ENCODE data around the gene ARMH3.

The ARMH3 gene

DNA sequence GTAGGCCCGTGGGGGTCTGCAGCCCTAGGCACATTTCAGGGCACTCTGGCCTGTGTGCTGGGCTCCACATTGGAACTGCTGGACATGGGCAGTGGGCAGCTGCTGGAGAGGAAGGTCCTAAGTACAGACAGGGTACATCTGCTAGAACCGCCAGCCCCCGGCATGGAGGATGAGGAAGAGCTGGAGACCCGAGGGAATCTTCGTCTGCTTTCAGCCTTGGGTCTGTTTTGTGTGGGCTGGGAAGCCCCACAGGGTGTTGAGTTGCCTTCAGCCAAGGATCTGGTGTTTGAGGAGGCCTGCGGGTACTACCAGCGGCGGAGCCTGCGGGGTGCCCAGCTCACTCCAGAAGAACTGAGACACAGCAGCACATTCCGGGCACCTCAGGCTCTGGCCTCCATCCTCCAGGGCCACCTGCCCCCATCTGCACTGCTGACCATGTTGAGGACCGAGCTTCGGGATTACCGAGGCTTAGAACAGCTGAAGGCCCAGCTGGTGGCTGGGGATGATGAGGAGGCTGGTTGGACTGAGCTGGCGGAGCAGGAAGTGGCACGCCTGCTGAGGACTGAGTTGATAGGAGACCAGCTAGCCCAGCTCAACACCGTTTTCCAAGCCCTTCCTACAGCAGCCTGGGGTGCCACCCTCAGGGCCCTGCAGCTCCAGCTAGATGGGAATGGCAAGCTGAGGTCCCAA, 10.6 kb upstream of the ARMH3 start:
- H2AFZ ChIP-seq (ENCODE audit: low read length), result 0 out of 2 replicates have a peak overlapping the region, but pooled peaks have one; percentile 80
- no peaks in the 10 kb centered on the region for H3K27me3 ChIP-seq (replicated peaks; ENCODE audit: insufficient read depth, low read length)
- H3K4me2 ChIP-seq (ENCODE audit: low read depth, low read length), result peak overlapping the region; percentile 99; the same call in 1 of the 2 replicates
- H3K36me3 ChIP-seq (replicated peaks; ENCODE audit: insufficient read depth, low read length), result no peaks in the 10 kb centered on the region
- H3K4me3 ChIP-seq (ENCODE audit: low read length), result peak overlapping the region; percentile 82
- peaks cover 9% of the 10 kb centered on the region; the same call in 1 of the 2 replicates for H3K4me1 ChIP-seq (ENCODE audit: low read length)
- H3F3A ChIP-seq (ENCODE audit: insufficient read depth, low read length), result 0 out of 2 replicates have a peak, but pooled peaks cover 8% of the 10 kb centered on the region
- H4K20me1 ChIP-seq (ENCODE audit: insufficient read depth, low read length), result no peaks in the 10 kb centered on the region
- H3K79me2 ChIP-seq (ENCODE audit: low read length), result peaks cover 28% of the 10 kb centered on the region
- H3K9ac ChIP-seq (ENCODE audit: low read length), result peak overlapping the region; percentile 86; the same call in 1 of the 2 replicates
- H3K9me2 ChIP-seq (replicated peaks; ENCODE audit: insufficient read depth, low read length), result no peaks in the 10 kb centered on the region
- no peak overlapping the region for H3K27ac ChIP-seq (ENCODE audit: low read length)
- DNase-seq, result no peak
- no peaks in the 10 kb centered on the region for H3K9me3 ChIP-seq (replicated peaks; ENCODE audit: insufficient read depth, low read length)
- TF ChIP-seq EZH2phosphoT487 (IDR thresholded peaks at IDR 0.05; ENCODE audit: low read length), result no peak
- no peak for TF ChIP-seq CTCF (IDR thresholded peaks at IDR 0.05; ENCODE audit: low read length)
- no peak for TF ChIP-seq EZH2 (optimal IDR thresholded peaks at IDR 0.05; ENCODE audit: low read depth, low read length)

- peak overlapping the region; percentile 80 for H2AFZ ChIP-seq (ENCODE audit: low read length)
- DNase-seq, result peak; percentile 18
Measured at GRCh38 chr10:102065561-102066398, 9.8 kb upstream of the ARMH3 start.

More at GRCh38 chr10:102065561-102066398, 9.8 kb upstream of the ARMH3 start:
- Histone ChIP-seq H3K9me2 (replicated peaks; ENCODE audit: insufficient read depth, low read length) (no peaks in the 10 kb centered on the region), H3K9ac (ENCODE audit: low read length) (peak overlapping the region; percentile 86), H3K27me3 (replicated peaks; ENCODE audit: insufficient read depth, low read length) (no peaks in the 10 kb centered on the region), H3K36me3 (replicated peaks; ENCODE audit: insufficient read depth, low read length) (no peaks in the 10 kb centered on the region), H3K9me3 (replicated peaks; ENCODE audit: insufficient read depth, low read length) (no peaks in the 10 kb centered on the region), H3K4me3 (ENCODE audit: low read length) (peak overlapping the region; percentile 82), H3F3A (ENCODE audit: insufficient read depth, low read length) (0 out of 2 replicates have a peak, but pooled peaks cover 8% of the 10 kb centered on the region), H3K27ac (ENCODE audit: low read length) (peak overlapping the region; percentile 47; the same call in 1 of the 2 replicates), H3K4me2 (ENCODE audit: low read depth, low read length) (peak overlapping the region; percentile 99), H3K4me1 (ENCODE audit: low read length) (peaks cover 9% of the 10 kb centered on the region; the same call in 1 of the 2 replicates), H4K20me1 (ENCODE audit: insufficient read depth, low read length) (no peaks in the 10 kb centered on the region), H3K79me2 (ENCODE audit: low read length) (peaks cover 28% of the 10 kb centered on the region)
- no peak; the same call in 1 of the 2 replicates for TF ChIP-seq CTCF (IDR thresholded peaks at IDR 0.05; ENCODE audit: low read length)
- TF ChIP-seq EZH2 (optimal IDR thresholded peaks at IDR 0.05; ENCODE audit: low read depth, low read length), result no peak
